Gastroesophageal sphincter (tissue), 3 donors: Measurements from ENCODE around the gene STRA8.

ENCODE experiments used
- EP300 ChIP-seq: sonication (generic); formaldehyde crosslinking; IDR thresholded peaks from one replicate; pipeline ENCODE4 v1.6.1; 2017; ENCODE audit warnings: antibody characterized with exemption, mild to moderate bottlenecking
- POLR2A ChIP-seq, 2 donors: fragments of 450-650 bp; IDR thresholded peaks; one replicate each; pipeline ENCODE4 v1.6.1; 2017; ENCODE audit warnings: antibody characterized with exemption in 2 of 2, mild to moderate bottlenecking in 2 of 2, moderate library complexity in 1 of 2
- POLR2AphosphoS5 ChIP-seq: sonication (generic); formaldehyde crosslinking; IDR thresholded peaks from one replicate; pipeline ENCODE4 v1.6.1; 2017; ENCODE audit warnings: antibody characterized with exemption
- TF ChIP-seq, protein P1 (sequence below), 4 experiments: fragments of 200-600 bp in 2 of 4; fragments of 450-650 bp in 2 of 4; sonication (generic) in 1 of 4; IDR thresholded peaks; one replicate each; pipeline ENCODE4 v1.5.1; 2017 to 2019; ENCODE audit warnings: antibody characterized with exemption in 4 of 4, mild to moderate bottlenecking in 2 of 4, moderate library complexity in 2 of 4

DNA sequence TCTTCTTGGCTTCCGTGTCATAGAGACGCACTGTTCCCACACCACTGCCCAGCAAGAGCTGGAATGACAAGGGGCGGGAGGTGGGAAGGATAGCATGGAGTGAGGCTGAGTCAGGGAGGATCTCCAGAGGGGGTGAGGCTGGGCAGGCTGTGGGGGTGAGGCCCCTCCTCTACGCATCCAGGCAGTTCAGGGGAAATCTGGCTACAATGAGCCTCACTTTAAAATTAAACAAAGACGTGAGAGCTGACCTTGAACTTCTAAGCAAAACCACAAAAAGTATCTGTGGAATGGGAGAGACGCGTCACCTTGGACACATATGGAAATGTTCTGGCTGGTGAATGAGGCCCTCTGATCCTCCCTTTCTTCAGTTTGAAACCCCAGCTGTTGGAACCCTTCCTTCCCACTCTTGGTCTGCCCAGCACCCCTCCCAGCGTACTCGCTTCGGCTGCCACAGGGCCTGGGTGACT, 40.0 kb upstream of the STRA8 start:
- TF ChIP-seq POLR2AphosphoS5 (no peak), POLR2A (IDR thresholded peaks at IDR 0.05) (no peak), EP300 (no peak)
- TF ChIP-seq, protein P1, sequence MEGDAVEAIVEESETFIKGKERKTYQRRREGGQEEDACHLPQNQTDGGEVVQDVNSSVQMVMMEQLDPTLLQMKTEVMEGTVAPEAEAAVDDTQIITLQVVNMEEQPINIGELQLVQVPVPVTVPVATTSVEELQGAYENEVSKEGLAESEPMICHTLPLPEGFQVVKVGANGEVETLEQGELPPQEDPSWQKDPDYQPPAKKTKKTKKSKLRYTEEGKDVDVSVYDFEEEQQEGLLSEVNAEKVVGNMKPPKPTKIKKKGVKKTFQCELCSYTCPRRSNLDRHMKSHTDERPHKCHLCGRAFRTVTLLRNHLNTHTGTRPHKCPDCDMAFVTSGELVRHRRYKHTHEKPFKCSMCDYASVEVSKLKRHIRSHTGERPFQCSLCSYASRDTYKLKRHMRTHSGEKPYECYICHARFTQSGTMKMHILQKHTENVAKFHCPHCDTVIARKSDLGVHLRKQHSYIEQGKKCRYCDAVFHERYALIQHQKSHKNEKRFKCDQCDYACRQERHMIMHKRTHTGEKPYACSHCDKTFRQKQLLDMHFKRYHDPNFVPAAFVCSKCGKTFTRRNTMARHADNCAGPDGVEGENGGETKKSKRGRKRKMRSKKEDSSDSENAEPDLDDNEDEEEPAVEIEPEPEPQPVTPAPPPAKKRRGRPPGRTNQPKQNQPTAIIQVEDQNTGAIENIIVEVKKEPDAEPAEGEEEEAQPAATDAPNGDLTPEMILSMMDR (IDR thresholded peaks at IDR 0.05) = no peak
